Fibroblast of mammary gland (primary cell): ENCODE data around the gene PLSCR2.

Experiments used
- DNase-seq: peaks from one replicate; pipeline ENCODE4 v3.0.0-alpha.2; 2010; ENCODE audit warnings: low read depth
- H3K4me3 ChIP-seq: 2 replicates; pipeline ENCODE4 v1.5.1; 2011; ENCODE audit warnings: low read depth, mild to moderate bottlenecking, low read length, moderate library complexity; ENCODE audit not compliant: control insufficient read depth
- TF ChIP-seq, protein P1 (sequence below): conservative IDR thresholded peaks from 2 replicates; pipeline ENCODE4 v1.5.1; 2011; ENCODE audit warnings: low read depth, low read length, inconsistent platforms; ENCODE audit not compliant: control insufficient read depth, insufficient read depth

Gene PLSCR2

DNA sequence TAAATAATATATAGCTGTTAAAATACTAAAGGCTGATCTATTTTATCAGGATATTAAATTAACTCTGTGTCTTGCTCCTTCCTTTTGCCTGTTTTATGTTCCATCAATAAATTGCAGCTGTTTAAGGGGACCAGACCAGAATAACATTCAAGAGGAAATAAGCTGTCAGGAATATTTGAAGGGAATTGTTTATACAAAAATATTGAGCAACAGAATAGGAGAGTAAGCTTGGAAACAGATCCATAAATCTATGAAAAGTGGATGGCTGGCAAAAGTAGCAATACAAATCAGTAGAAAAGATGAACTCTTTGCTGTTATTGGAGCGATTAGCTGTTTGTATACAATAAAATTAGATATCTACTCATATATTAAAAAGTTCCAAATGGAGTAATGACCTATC, 36.2 kb upstream of the PLSCR2 start:
- peak; percentile 47 for DNase-seq
- TF ChIP-seq, protein P1, sequence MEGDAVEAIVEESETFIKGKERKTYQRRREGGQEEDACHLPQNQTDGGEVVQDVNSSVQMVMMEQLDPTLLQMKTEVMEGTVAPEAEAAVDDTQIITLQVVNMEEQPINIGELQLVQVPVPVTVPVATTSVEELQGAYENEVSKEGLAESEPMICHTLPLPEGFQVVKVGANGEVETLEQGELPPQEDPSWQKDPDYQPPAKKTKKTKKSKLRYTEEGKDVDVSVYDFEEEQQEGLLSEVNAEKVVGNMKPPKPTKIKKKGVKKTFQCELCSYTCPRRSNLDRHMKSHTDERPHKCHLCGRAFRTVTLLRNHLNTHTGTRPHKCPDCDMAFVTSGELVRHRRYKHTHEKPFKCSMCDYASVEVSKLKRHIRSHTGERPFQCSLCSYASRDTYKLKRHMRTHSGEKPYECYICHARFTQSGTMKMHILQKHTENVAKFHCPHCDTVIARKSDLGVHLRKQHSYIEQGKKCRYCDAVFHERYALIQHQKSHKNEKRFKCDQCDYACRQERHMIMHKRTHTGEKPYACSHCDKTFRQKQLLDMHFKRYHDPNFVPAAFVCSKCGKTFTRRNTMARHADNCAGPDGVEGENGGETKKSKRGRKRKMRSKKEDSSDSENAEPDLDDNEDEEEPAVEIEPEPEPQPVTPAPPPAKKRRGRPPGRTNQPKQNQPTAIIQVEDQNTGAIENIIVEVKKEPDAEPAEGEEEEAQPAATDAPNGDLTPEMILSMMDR = no peak
- H3K4me3 ChIP-seq = no peak overlapping the region

DNA sequence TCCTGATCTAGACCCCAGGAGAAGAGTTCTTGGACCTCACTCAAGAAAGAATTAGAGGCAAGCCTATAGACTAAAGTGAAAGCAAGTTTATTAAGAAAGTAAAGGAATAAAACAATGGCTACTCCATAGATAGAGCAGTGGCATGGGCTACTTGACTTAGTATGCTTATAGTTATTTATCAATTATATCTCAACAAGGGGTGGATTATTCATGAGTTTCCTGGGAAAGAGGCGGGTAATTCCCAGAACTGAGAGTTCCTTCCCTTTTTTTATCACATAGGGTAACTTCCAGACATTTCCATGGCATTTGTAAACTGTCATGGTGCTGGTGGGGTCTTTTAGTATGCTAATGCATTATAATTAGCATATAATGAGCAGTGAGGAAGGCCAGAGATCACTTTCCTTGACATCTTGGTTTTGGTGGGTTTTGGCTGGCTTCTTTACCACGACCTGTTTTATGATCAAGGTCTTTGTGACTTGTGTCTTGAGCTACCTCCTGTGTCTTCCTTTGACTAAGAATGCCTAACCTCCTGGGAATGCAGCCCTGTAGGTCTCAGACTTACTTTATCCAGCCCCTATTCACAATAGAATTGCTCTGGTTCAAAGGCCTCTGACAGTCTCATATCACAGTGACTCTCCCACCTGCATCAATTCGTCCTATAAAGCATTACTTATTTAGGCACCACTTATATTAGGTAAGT, 35.3 kb upstream of the PLSCR2 start:
- H3K4me3 ChIP-seq = no peak overlapping the region
- TF ChIP-seq, protein P1 = no peak
- DNase-seq = no peak

GRCh38 chr3:146503461-146504202, 34.3 kb upstream of the PLSCR2 start:
- TF ChIP-seq, protein P1 = no peak
- peak; percentile 97 for DNase-seq
- no peak overlapping the region for H3K4me3 ChIP-seq

- H3K4me3 ChIP-seq = no peak overlapping the region
Measured at GRCh38 chr3:146502887-146503460, 33.6 kb upstream of the PLSCR2 start.

DNA sequence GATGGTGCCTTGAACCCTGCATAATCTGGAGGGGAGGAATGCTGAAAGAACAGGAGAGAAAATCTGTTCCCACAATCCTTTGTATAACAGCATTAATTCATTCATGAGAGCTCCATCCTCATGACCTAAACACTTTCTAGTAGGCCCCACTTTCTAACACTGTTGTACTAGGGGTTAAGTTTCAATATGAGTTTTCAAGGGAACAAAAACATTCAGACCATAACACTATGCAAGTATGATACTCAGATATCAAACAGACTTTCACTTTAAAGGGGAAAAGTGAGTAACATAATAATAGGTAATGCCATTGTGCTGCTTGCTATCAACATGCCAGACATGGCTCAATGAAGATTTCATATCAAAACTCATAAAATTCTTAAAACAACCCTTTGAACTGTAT, 32.4 kb upstream of the PLSCR2 start:
- no peak overlapping the region for H3K4me3 ChIP-seq
- TF ChIP-seq, protein P1 = no peak
- DNase-seq = no peak

More at GRCh38 chr3:146502887-146503460, 33.6 kb upstream of the PLSCR2 start:
- DNase-seq = peak; percentile 55
- TF ChIP-seq, protein P1 = no peak

DNA sequence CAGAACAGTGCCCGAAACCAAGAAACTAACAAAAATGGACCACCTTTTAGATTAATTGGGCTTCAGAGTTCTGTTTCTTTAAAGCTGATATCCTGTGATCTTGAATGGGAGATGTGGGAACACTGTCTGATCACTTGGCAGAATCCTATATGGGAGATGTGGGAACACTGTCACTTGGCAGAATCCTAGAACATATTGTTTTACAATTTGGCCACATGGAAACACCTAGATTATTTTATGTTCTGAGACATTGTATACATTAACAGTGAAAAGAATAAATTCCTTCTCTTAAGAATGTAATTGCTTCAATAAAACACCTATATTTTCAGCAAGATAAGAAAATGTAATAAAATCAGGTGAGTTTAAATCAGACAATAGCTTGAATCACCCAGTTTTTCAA, 30.3 kb upstream of the PLSCR2 start:
- TF ChIP-seq, protein P1 = no peak
- no peak for DNase-seq
- H3K4me3 ChIP-seq = no peak overlapping the region
